Lung (tissue), 12 donors: ENCODE data around the gene SELENOS. TPM values are rescaled to one million over a fixed set of nuclear protein-coding genes. Genes with fewer than 3 reads are reported as not detected.

Experiments
- ATAC-seq: fragments of 200-7000 bp; cut with Tn5 transposase; one replicate; pipeline ENCODE4 v1.9.1; 2020; ENCODE audit warnings: moderate number of reproducible peaks; ENCODE audit not compliant: insufficient read depth, low FRiP score
- DNase-seq, 3 donors: peaks; one replicate each; pipeline ENCODE4 v3.0.0-alpha.2; 2013 to 2017
- H3K27ac ChIP-seq, 2 donors: one replicate each; pipeline ENCODE4 v1.5.1; 2013; ENCODE audit warnings: mild to moderate bottlenecking in 2 of 2, moderate library complexity in 2 of 2, control low read depth in 1 of 2, inconsistent platforms in 1 of 2, low read depth in 1 of 2, low read length in 1 of 2
- H3K27me3 ChIP-seq, 3 donors: one replicate each; pipeline ENCODE4 v1.5.1; 2013; ENCODE audit warnings: low read length in 2 of 3; ENCODE audit not compliant: control insufficient read depth in 3 of 3, insufficient read depth in 3 of 3
- H3K36me3 ChIP-seq, 4 donors: one replicate each; pipeline ENCODE4 v1.5.1; 2013; ENCODE audit warnings: low read length in 4 of 4, mild to moderate bottlenecking in 1 of 4, moderate library complexity in 1 of 4; ENCODE audit not compliant: control insufficient read depth in 4 of 4, insufficient read depth in 4 of 4
- H3K4me1 ChIP-seq, 5 donors: one replicate each; pipeline ENCODE4 v1.5.1; 2013; ENCODE audit warnings: low read length in 5 of 5, mild to moderate bottlenecking in 2 of 5, moderate library complexity in 1 of 5; ENCODE audit not compliant: control insufficient read depth in 5 of 5, insufficient read depth in 5 of 5
- H3K4me3 ChIP-seq: one replicate; pipeline ENCODE4 v1.5.1; 2013; ENCODE audit warnings: mild to moderate bottlenecking, control low read depth, moderate library complexity
- H3K9ac ChIP-seq, 2 donors: one replicate each; pipeline ENCODE4 v1.5.1; 2013; ENCODE audit warnings: low read length in 2 of 2, control low read depth in 1 of 2; ENCODE audit not compliant: insufficient read depth in 1 of 2
- H3K9me3 ChIP-seq, 4 donors: one replicate each; pipeline ENCODE4 v1.5.1; 2013; ENCODE audit warnings: low read length in 3 of 4, mild to moderate bottlenecking in 1 of 4, moderate library complexity in 1 of 4; ENCODE audit not compliant: control insufficient read depth in 4 of 4, insufficient read depth in 3 of 4
- CTCF ChIP-seq: IDR thresholded peaks from 2 replicates; pipeline ENCODE4 v1.5.1; 2012; ENCODE audit warnings: mild to moderate bottlenecking; ENCODE audit errors: control extremely low read depth, extremely low read depth
- WGBS, 2 donors: extraction: QIAGEN DNeasy Blood & Tissue Kit; methylation state at CpG; one replicate each; pipeline ENCODE4 v1.1.7; 2013; 5-methylcytosine and 5-hydroxymethylcytosine counted together
- polyA plus RNA-seq, 2 donors: library from polyadenylated mRNA; stranded (reverse); fragments of 200-250 nt; gene quantifications; one replicate each; pipeline ENCODE4 v1.2.1, GENCODE V29; 2013
- total RNA-seq, 2 donors: library from RNA; depleted of rRNA in 1 of 2; stranded (reverse); fragments of >200 nt in 1 of 2; gene quantifications; one replicate each; pipeline ENCODE4 v1.2.1, GENCODE V29; 2014 to 2021
- donor health status: control.
- donor health status: control.
- donor health status: Bipolar disorder and iron deficiency.
- donor health status: healthy.
- donor health status: DM: yes; HTN: yes; CAD: no.

Gene SELENOS
- total and polyA plus RNA-seq, 4 donors = 41.7 to 158 (median 81.9) TPM

GRCh38 chr15:101325263-101326025 lies 48.2 kb upstream of the SELENOS start:
- Histone ChIP-seq H3K4me3 (no peak overlapping the region), H3K36me3 (no peaks in the 10 kb centered on the region), H3K9me3 (no peaks in the 10 kb centered on the region), H3K4me1 (peaks cover 0 to under 1% (median 0%) of the 10 kb centered on the region in 5 donors), H3K9ac (no peak overlapping the region), H3K27me3 (peaks cover 0 to 2% (median 0%) of the 10 kb centered on the region in 3 donors), H3K27ac (no peak overlapping the region)
- WGBS, 2 donors = 95 to 97% methylated on average over 19 of the region's 19 CpGs
- no peak for TF ChIP-seq CTCF
- ATAC-seq = no peak
- DNase-seq = no peak

GRCh38 chr15:101324524-101325177 lies 47.4 kb upstream of the SELENOS start:
- Histone ChIP-seq H3K9me3 (no peaks in the 10 kb centered on the region), H3K9ac (no peak overlapping the region), H3K27me3 (peaks cover 0 to 2% (median 0%) of the 10 kb centered on the region in 3 donors), H3K4me3 (no peak overlapping the region), H3K27ac (no peak overlapping the region), H3K36me3 (no peaks in the 10 kb centered on the region), H3K4me1 (peaks cover 0 to 5% (median 0%) of the 10 kb centered on the region in 5 donors)
- WGBS, 2 donors = 87% methylated on average over 13 of the region's 13 CpGs
- no peak for TF ChIP-seq CTCF
- ATAC-seq (no peak), DNase-seq (no peak)

GRCh38 chr15:101323793-101324523 lies 46.7 kb upstream of the SELENOS start:
- 89 to 94% methylated on average over 21 of the region's 21 CpGs for WGBS, 2 donors
- H3K9me3 ChIP-seq = no peaks in the 10 kb centered on the region
- ATAC-seq (no peak), DNase-seq (no peak)
- no peak for TF ChIP-seq CTCF
- no peak overlapping the region for H3K9ac ChIP-seq
- no peaks in the 10 kb centered on the region for H3K36me3 ChIP-seq
- H3K27me3 ChIP-seq = peaks cover 0 to 2% (median 0%) of the 10 kb centered on the region in 3 donors
- no peak overlapping the region for H3K4me3 ChIP-seq
- no peak overlapping the region for H3K27ac ChIP-seq
- peaks cover 0 to 11% (median 0%) of the 10 kb centered on the region in 5 donors for H3K4me1 ChIP-seq
